ENCODE measurements around the gene SRSF12.

GRCh38 chr6:89139509-89140346 is 21.9 kb upstream of the SRSF12 start:
- TF ChIP-seq, protein P1, sequence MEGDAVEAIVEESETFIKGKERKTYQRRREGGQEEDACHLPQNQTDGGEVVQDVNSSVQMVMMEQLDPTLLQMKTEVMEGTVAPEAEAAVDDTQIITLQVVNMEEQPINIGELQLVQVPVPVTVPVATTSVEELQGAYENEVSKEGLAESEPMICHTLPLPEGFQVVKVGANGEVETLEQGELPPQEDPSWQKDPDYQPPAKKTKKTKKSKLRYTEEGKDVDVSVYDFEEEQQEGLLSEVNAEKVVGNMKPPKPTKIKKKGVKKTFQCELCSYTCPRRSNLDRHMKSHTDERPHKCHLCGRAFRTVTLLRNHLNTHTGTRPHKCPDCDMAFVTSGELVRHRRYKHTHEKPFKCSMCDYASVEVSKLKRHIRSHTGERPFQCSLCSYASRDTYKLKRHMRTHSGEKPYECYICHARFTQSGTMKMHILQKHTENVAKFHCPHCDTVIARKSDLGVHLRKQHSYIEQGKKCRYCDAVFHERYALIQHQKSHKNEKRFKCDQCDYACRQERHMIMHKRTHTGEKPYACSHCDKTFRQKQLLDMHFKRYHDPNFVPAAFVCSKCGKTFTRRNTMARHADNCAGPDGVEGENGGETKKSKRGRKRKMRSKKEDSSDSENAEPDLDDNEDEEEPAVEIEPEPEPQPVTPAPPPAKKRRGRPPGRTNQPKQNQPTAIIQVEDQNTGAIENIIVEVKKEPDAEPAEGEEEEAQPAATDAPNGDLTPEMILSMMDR (IDR thresholded peaks at IDR 0.05), result no peak
- TF ChIP-seq POLR2A (IDR thresholded peaks at IDR 0.05) (no peak), POLR2AphosphoS5 (IDR thresholded peaks at IDR 0.05) (no peak)

All from prostate gland (tissue), 2 donors.